GM12873 (cell line): ENCODE data around the gene DIP2A.

Source experiments
- TF ChIP-seq, protein P1 (sequence below): IDR thresholded peaks from 2 replicates; pipeline ENCODE4 v1.5.1; 2012; ENCODE audit warnings: low read depth, mild to moderate bottlenecking, moderate library complexity, low read length, control low read depth; ENCODE audit not compliant: insufficient read depth; ENCODE audit errors: missing control alignments

Gene DIP2A

DNA sequence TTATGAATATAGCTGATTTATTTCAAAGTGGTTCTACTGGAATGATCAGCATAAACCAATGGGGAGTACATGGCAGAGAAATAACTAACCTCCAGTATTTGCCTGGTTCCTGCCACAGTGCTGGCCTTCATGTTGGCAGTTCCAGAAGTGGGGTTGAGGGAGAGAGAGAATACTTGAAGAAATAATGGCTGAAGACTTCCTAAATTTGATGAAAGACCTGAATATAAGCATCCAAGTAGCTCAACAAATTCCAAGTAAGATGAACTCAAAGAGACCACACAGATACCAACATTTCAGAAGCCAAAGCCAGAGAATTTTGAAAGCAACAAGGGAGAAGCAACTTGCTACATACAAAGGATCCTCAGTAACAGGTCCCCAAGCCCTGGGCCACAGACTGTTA lies 111.9 kb downstream of the DIP2A start:
- TF ChIP-seq, protein P1, sequence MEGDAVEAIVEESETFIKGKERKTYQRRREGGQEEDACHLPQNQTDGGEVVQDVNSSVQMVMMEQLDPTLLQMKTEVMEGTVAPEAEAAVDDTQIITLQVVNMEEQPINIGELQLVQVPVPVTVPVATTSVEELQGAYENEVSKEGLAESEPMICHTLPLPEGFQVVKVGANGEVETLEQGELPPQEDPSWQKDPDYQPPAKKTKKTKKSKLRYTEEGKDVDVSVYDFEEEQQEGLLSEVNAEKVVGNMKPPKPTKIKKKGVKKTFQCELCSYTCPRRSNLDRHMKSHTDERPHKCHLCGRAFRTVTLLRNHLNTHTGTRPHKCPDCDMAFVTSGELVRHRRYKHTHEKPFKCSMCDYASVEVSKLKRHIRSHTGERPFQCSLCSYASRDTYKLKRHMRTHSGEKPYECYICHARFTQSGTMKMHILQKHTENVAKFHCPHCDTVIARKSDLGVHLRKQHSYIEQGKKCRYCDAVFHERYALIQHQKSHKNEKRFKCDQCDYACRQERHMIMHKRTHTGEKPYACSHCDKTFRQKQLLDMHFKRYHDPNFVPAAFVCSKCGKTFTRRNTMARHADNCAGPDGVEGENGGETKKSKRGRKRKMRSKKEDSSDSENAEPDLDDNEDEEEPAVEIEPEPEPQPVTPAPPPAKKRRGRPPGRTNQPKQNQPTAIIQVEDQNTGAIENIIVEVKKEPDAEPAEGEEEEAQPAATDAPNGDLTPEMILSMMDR, result no peak

DNA sequence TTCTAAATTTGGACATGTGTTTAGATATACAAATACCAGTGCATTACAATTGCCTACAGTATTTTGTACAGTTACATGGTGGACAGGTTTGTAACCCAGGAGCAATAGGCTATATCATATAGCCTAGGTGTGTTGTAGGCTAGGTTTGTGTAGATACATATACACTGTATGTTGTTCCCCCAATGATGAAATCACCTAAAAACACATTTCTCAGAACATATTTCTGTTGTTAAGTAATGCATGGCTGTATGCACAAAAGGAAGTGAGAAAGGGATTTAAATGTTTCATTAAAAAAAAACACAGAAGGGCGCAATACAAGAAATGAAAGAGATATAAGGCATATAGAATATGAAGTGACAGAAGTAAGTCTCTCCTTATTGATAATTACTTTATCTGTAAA lies 114.2 kb downstream of the DIP2A start:
- TF ChIP-seq, protein P1, result no peak

DNA sequence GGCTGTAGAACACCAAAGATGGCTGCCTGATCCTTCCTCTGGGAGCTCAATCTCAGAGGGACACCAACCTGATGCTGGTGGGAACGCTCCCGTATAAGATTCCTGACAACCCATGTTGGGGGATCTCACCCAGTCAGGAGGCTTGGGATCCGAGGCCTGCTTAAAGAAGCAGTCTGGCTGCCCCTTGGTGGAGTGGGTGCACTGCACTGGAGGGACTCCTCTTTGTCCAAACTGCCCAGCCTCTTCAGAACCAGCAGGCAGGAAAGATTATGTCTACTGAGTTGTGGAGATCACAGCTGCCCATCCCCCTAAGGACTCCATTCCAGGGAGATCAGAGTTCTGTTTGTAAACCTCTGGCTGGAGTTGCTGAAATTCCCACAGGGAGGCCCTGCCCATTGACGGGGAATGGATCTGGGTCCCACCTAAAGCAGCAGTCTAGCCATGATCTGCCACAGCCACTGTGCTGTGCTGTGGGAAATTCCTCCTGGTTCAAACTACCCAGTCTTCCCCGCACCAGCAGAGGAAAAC lies 123.2 kb downstream of the DIP2A start:
- TF ChIP-seq, protein P1, result no peak

DNA sequence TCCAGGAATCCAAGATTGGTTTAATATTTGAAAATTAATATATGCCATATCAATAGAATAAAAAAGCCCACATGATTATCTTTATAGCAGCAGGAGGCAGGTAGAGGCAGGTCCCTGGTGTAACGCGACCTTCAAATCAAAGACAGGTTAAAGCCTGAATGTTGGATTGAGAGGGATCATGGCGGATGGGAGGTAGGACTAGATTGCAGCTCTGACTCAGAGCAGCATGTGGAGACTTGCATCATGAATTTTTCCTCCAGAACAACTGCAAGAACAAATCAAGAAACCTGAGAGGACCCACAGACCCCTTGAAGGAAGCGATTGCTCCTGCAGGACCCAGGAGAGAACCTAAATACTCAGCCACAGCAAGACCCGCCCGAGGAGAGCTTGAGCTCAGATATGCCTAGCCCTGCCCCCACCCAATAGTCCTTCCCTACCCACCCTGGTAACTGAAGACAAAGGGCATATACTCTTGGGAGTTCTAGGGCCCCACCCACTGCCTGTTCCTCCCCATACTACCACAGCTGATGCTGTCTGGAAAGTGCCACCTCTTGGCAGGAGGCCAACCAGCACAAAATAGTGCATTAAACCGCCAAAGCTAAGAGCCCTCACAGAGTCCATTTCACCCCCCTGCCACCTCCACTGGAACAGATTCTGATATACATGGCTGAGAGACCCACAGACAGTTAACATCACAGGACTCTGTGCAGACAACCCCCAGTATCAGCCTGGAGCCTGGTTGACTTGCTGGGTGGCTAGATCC lies 126.7 kb downstream of the DIP2A start:
- TF ChIP-seq, protein P1, result no peak

DNA sequence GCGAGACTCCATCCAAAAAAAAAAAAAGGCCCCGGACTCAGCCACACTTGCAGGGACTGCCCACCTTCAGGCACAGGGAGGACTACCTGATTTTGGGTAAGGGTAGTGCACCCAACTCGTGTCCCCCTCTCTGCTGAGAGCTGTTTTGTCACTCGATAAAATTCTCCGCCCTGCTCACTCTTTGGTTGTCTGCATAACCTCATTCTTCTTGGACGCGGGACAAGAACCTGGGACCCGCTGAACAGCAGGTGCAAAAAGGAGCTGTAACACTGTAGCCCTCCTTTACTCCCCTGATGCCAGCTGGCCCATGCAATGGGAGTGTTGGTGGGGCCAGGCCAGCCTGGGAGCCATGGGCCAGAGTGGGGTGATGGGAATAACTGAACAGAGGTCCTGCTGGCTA lies 135.6 kb downstream of the DIP2A start:
- TF ChIP-seq, protein P1, result no peak

DNA sequence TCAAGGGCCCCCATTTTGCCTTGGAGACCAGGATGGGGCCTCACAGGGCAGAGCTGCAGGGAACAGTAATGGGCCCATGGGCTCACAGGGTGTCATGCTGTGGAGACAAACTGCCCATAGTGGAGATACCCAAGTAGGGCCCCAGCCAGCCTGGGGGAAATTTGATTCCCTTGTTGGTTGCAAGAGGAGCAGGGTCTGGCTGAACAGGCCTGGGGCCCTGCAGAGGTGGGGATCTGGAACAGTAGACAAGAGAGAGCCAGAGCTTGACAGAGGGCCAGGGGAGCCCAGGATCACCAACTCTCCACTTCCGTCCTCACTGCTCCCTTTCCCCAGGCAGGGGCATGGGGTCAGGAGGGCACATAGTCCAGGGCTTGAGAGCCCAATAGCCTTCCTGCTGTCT lies 137.5 kb downstream of the DIP2A start:
- TF ChIP-seq, protein P1, result no peak

DNA sequence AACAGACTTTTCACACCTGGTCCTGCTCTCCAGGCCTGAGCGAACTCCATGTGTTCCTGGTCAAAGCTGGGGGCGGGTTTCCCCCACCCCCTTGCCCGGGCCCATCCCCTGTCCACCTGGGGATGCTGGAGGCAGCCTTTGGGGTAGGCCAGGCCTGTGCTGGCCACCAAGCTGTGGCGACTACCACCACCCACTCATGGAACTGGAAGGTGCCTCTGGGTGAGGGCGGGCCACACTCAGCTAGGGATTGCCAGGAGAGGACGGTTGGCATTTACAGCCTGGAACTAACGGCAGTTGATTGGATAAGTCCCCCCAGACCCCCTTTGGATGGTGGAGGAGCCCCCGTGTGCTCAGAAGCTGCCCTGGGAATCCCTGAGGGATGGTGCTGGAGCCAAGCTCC lies 138.3 kb downstream of the DIP2A start:
- TF ChIP-seq, protein P1, result no peak
